HTR-8/SVneo (cell line): Measurements from ENCODE around the gene SELENOF.
A peak's percentile ranks its signal among the peaks of the same experiment; 100 is the strongest.

Experiments used
- DNase-seq: peaks from one replicate; pipeline ENCODE4 v3.0.0; 2011; ENCODE audit warnings: low spot score, mixed read lengths; ENCODE audit not compliant: insufficient read length
- FAIRE-seq: peaks from 2 replicates; lab custom pipeline; 2011; peaks lifted over from hg19 to GRCh38; lab: Jason Lieb, UNC

SELENOF gene

DNA sequence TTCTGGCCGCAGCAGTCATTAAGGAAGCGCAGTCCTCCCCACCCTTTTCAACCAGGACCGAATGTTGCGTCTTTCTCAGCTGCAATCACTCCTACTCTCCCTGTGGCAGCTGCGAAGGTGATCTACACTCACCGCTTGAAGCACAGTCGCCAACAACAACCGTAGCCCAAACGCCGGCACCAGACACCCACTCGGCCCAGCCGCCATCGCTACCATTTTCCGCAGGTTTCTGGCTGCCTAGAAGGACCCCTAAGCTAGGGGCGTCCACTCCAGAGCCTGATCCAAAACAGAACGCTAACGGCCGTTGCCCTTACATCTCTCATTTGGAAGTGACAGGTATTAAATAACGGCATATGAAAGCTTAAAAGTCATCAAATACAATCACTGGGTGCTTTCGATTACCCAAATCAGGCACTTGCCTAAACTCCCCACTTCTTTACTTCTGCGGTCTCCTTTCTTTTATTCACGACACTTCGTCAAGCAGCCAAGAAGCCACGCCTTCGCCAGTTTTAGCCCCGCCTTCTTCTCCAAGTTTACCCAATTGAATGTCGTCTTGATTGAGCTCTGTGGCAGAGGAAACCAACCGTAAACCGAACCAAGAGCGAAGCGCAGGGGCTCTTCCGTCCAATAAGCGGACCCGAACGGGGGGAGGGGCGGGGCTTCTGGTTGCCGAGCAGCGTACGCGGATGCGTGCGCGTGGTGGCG, at the start of gene SELENOF:
Gene SELENOF, minus strand, starts transcription at position 231 of the 705 bp plus-strand sequence. Its CDS starts 15 bp downstream, at position 216.
- peak; percentile 91 for DNase-seq
- FAIRE-seq: peak; percentile 23

DNA sequence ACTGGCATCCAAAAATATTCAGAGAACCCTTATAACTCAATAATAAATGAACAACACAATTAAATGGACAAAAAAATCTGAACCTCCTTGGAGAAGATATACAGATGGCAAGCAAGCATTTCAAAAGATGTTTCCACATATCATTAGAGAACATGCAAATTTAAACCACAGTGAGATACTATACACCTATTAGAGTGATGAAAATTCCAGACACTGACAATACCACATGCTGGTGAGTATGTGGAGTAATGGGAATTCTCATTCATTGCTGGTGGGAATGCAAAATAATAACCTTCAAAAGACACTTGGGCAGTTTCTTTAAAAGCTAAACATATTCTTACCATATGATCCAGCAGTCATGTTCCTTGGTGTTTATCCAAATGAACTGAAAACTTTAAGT, 46.6 kb upstream of the SELENOF start:
- no peak for FAIRE-seq
- DNase-seq: no peak

GRCh38 chr1:86957221-86957620, 43.3 kb upstream of the SELENOF start:
- DNase-seq (no peak), FAIRE-seq (no peak)

GRCh38 chr1:86956221-86956620, 42.3 kb upstream of the SELENOF start:
- DNase-seq: no peak
- FAIRE-seq: no peak

DNA sequence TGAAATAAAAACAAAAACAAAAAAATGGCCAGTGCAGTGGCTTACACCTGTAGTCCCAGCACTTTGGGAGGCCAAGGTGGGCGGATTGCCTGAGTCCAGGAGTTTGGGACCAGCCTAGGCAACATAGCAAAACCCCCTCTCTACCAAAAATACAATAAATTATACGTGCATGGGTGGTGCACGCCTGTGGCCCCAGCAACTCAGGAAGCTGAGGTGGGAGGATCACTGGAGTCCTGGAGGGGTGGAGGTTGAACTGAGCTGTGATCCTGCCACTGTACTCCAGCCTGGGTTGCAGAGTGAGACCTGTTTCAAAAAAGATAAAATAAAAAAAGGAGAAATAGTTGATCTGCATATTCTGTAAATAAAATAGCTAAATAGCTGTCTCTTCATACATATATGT, 41.8 kb upstream of the SELENOF start:
- DNase-seq (no peak), FAIRE-seq (no peak)

DNA sequence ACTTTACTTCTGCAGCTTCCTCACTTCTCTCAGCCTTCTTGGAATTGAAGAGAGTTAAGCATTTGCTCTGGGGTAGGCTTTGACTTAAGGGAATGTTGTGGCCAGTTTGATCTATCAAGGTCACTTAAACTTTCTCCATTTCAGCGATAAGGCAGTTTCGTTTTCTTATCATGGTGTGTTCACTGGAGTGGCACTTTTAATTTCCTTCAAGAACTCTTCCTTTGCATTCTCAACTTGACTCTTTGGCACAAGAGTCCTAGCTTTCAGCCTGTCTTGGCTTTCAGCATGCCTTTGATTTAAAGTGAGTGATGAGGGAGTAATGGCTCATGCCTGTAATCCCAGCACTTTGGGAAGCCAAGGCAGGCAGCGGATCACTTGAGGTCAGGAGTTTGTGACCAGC, 39.2 kb upstream of the SELENOF start:
- FAIRE-seq (no peak), DNase-seq (no peak)

DNA sequence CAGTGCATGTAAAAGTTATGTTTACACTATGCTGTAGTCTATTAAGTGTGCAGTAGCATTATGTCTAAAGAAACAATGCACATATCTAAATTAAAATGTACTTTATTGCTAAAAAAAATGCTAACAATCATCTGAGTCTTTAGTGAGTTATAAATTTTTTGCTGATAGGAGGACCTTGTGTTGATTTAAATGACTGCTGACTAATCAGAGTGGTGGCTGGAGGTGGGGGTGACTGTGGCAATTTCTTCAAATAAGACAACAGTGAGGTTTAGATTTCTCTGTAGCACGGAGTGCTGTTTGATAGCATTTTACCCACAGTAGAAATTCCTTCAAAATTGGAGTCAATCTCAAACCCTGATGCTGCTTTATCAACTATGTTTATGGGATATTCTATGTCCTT, 37.5 kb upstream of the SELENOF start:
- FAIRE-seq (no peak), DNase-seq (no peak)

DNA sequence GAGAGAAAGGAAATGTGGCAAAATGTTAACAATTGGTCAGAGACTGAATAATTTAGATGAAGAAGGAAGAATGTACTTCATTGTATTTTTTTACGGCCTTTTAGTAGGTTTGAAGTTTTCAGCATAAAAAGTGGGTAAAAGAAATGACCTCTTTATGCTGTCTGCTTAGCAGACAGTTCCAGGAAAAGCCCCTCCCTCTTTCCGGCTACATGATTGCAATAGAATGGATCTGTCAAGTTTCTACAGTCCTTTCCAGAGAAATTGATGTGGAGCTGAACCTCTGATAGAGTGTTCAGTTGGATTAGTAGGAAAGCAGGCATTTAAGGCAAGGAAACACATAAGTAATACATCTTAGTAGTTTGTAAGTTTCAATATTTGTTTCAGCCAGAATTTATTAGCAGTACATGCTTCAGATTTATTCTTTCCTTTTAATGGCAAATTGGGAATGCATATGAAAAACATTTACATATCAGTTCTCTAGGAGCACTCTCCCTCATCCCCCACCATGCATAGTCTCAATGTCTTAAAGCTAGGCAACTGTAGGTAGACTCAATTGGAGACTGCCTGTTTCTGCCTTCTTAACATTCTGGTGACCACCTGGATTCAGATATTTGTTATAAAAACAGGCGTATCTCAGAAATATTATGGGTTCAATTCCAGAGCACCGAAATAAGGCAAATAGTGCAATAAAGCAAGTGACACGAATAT, 36.9 kb upstream of the SELENOF start:
- DNase-seq (no peak), FAIRE-seq (no peak)

DNA sequence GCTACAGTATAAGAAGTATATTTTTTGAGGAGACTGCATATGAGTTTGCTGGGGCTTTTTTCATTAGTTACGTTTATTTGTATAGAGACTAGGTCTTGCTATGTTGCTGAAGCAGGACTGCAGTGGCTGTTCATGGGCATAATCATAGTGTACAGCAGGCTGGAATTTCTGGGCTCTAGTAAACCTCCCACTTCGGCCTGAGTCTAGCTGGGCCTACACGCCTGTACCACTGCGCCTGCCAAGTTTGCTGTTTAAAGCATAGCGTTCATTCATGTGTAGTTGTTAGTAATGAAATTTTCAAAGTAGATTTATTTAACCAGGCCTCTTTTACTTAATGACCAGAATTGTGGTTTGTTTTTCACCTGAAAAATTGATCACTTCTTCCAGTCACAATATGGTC, 34.3 kb upstream of the SELENOF start:
- no peak for DNase-seq
- no peak for FAIRE-seq

DNA sequence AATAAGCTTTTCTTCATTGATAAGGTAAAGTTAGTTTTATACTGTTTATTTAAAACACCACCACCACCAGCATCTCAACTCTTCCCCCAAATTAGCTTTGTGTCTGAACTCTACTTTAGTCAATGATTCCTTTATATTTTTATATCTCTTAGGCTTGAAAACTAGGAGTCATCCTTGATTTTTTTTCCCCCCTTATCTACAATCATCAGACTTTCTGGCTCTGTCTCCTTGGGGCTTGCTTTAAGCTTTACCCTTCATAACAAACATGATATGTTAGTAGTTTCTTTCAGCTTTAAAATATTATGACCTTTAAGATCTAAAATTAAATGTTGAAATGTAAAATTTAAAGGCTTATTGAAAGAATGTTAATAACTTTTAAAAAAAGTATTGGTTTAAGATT, 28.8 kb upstream of the SELENOF start:
- no peak for DNase-seq
- FAIRE-seq: no peak

GRCh38 chr1:86942042-86942441, 28.1 kb upstream of the SELENOF start:
- DNase-seq (no peak), FAIRE-seq (no peak)

DNA sequence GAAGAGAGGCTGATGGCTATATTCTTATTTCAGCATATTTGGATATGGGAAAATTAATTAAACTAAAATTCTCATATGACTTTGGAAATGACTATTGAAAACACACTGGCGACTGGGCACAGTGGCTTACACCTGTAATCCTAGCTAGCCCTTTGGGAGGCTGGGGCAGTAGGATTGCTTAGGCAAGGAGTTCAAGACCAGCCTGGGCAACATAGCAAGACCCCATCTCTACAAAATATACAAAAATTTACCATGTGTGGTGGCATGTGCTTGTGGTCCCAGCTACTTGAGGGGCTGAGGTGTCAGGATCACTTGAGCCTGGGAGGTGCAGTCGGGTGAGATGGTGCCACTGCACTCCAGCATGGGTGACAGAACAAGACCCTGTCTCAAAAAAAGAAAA, 26.7 kb upstream of the SELENOF start:
- DNase-seq (no peak), FAIRE-seq (no peak)

DNA sequence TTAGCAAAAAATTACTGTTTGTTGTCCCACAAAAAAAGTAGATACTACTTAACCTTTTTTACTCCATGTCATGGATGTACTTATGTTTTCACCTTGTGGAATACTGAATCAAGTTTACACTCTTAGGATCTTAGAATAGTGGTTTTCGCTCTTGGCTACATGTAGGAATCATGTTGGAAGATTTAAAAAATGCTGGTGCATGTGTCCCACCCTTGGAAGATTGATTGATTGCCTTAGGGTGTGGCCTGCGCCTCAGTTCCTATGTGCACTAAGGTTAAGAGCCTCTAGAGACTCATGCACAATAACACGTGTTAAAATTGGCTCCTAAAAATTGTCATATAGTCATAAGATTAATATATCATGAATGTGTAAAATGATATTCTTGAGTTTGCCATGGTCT, 25.5 kb upstream of the SELENOF start:
- FAIRE-seq (no peak), DNase-seq (no peak)

GRCh38 chr1:86938855-86939254, 24.9 kb upstream of the SELENOF start:
- FAIRE-seq (no peak), DNase-seq (no peak)

DNA sequence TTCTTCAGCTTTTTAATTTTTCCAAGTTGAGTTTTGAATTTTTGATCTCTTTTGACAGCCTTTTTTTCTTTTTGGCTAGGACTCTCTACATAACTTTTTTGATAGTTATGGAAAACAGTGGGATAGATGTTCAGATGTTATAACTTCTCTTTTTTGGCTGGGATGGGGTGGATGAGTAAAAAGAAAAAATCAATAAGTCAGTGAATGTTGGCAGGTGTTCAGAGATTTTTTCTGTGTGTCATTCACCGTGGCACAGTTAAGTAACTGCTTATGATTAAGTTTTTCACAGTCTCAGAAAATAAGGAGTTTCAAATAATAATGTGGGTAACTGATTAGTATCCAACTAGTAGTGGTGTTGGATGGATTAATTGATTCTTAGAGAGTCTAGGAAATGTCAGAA, 24.5 kb upstream of the SELENOF start:
- no peak for FAIRE-seq

DNA sequence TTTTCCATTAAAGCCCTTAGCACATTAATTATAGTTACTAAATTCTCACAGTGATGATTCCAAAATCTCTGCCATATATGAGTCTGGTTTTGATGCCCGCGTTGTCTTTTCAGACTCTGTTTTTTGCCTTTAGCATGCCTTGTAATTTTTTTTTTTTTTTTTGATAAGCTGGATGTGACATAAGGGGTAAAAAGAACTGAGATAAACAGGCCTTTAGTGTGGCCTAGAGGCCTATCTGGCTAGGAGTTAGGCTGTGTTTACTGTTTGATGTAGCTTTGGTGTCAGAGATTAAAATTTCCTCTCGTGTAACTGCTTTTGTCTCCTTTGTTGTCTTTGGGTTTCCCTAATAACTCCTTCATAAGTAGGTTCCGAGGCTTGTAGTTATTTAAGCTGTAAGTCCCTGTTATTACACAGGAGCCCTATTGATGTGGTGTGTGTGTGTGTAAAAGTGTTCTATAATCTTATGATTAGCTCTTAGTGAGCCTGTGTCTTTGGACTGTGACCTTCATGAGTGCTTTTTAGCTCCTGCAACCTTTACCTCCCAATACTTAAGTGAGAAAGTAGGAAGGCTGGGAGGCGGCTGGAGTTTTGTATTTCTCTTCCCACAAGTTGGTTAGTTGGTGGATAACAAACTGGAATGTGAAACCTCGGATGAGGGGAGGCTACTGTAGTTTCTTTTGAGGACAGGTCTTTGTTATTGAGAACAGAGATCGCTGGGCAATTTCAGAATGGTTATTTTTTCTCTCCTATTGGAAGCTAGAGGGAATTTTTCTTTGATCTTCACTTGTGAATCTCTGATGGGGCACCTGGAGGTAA, 19.8 kb upstream of the SELENOF start:
- DNase-seq: no peak

More for the DNA sequence above, 24.5 kb upstream of the SELENOF start:
- DNase-seq: no peak

DNA sequence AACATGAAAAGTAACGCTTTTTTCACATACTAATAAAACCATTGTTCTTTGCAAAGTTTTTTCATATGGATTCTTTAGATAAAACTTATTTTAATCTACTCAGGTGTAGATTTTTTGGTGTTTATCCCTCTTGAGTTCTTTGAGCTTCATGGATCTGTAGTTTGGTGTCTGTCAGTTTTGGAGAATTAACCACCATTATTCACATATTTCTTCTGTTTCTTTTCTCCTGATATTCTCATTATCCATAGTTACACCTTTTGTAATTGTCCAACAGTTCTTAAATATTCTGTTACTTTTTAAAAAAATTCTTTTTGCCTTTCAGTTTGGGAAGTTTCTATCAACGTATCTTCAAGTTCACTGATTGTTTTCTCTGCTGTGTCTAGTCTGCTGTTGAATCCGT, 19.1 kb upstream of the SELENOF start:
- DNase-seq (no peak), FAIRE-seq (no peak)

More for the DNA sequence above, 19.8 kb upstream of the SELENOF start:
- FAIRE-seq: no peak

DNA sequence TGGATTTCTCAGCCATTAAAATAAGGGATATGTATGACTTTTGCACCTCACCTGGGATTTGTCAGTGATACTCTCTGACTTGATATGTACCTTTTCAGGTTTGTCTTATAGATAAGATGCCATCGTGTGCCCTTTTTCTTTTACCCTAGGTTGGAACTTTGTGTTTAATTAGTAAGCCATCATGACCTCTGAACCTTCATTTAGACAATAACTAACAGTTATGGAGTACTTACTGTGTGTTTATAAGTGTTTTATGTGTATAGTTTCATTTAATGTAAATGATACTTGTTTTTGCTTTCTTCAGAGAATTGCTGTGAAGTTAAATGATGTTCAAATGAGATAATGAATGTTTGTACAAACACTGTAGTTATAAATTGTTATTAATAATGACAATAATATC, 14.9 kb upstream of the SELENOF start:
- FAIRE-seq (no peak), DNase-seq (no peak)

GRCh38 chr1:86926883-86927282, 13.0 kb upstream of the SELENOF start:
- FAIRE-seq (no peak), DNase-seq (no peak)

DNA sequence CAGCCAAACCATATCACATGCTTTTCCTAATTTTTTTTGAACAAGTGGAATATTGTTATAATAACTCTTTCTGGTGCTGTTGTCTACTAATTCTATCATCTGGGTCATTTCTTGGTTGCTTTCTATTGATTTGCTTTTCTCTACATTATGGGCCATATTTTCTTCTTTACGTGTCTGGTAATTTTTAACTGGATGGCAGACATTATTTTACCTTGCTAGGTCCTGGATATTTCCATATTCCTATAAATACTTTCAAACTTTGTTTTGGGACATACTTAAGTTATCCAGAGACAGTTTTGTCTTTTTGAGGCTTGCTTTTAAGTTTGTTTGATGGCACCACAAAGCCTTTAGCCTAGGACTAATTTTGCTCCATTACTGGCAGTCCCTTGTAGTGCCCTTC, 11.8 kb upstream of the SELENOF start:
- FAIRE-seq (no peak), DNase-seq (no peak)

DNA sequence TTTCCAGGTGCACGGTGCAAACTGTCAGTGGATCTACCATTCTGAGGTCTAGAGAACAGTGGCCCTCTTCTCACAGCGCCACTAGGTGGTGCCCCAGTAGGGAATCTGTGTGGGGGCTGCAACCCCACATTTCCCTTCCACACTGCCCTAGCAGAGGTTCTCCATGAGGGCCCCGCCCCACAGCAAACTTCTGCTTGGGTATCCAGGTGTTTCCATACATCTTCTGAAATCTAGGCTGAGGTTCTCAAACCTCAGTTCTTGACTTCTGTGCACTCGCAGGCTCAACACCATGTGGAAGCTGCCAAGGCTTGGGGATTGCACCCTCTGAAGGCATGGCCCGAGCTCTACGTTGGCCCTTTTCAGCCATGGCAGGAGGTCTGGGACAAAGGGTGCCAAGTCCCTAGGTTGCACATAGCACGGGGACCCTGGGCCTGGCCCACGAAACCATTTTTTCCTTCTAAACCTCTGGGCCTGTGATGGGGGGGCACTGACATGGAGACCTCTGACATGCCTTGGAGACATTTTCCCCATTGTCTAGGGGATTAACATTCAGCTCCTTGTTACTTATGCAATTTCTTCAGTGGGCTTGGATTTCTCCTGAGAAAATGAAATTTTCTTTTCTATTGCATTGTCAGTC, 10.5 kb upstream of the SELENOF start:
- no peak for DNase-seq
- no peak for FAIRE-seq
